GM21737 (cell line): ENCODE data around the gene SCLT1.
"Not testable (repeated sequence)": the region's sequence is repeated elsewhere in the genome, so short reads cannot be mapped to it uniquely, and the experiment has no call there.

Experiments used
- ATAC-seq: cut with Tn5 transposase; IDR thresholded peaks from one replicate; pipeline ENCODE4 v1.9.1; 2021; ENCODE audit warnings: mild to moderate bottlenecking, moderate library complexity; ENCODE audit not compliant: unreplicated experiment

Gene SCLT1

DNA sequence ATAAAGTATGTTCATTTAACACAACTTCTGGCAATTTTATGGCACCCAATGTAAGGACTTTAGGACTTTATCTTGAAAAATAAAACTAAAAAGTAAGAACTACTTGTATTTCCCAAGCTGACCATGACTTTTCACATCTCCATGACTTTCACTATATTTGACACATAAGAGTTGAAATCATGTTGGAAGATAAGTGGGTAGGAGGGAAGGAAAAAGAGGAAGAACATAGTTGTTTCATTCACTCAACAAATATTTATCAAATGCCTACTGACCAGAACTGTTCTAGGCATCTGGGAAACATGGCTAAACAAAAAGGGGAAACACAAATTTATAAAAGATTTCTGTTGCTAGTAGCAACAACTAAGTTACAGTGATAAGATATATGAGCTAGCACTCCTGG is 16.0 kb downstream of the SCLT1 start:
- no peak for ATAC-seq

DNA sequence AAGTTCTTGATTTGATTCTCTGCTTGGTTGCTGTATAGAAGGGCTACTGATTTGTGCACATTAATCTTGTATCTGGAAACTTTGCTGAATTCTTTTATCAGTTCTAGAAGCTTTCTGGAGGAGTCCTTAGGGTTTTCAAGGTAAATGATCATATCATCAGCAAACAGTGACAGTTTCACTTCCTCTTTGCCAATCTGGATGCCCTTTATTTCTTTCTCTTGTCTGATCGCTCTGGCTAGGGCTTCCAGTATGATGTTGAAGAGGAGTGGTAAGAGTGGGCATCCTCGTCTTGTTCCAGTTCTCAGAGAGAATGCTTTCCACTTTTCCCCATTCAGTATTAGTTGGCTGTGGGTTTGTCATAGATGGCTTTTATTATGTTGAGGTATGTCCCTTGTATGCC is 23.8 kb downstream of the SCLT1 start:
- not testable (repeated sequence) for ATAC-seq

DNA sequence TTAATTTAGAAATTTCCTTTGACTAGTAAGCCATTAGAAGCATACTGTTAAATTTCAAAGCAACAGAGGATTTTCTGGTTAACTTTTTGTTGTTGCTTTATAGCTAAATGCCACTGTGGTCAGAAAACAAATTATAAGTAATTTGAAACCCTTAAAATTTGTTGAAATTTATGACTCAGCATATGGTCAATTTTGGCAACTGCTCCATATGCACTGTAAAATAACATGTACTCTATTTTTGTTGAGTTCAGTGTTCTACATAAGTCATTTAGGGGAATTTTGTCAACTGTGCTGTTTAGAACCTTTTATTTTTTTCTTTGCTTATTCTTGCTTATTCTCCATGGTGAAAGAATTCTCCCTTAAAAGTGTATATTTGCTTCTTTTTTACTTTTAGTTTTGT is 28.6 kb downstream of the SCLT1 start:
- ATAC-seq = no peak

DNA sequence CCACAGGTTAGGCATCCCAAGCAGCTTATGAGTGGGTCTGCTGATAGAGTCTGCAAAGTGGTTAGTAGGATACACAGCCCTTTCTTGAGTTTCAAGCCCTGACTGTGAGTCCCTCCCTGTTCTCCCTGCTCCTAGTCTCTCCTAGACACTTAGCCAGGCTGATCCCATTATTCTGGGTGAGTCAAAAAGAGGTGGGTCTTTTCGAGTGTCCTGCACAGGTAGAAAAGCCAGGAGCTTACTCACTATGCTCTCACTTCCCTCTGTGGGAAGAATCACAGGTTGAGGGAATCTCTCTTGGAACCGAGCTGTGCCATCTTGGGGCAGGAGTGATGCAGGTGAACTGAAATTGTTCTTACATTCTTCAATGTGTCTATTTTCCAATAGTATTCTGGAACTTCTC is 29.7 kb downstream of the SCLT1 start:
- ATAC-seq = no peak

DNA sequence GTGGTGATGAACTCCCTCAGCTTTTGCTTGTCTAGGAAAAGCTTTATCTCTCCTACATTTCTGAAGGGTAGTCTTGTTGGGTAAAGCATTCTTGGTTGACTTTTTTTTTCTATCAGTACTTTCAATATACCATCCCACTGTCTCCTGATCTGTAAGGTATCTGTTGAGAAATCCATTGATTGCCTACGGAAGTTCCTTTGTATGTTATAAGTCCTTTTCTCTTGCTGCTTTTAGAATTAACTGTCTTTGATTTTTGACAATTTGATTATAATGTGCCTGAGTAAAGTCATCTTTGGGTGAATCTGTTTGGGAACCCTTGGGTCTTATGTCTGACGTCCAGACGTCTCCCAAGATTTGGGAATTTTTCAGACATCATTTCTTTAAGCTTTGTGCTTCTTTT is 30.8 kb downstream of the SCLT1 start:
- no peak for ATAC-seq

DNA sequence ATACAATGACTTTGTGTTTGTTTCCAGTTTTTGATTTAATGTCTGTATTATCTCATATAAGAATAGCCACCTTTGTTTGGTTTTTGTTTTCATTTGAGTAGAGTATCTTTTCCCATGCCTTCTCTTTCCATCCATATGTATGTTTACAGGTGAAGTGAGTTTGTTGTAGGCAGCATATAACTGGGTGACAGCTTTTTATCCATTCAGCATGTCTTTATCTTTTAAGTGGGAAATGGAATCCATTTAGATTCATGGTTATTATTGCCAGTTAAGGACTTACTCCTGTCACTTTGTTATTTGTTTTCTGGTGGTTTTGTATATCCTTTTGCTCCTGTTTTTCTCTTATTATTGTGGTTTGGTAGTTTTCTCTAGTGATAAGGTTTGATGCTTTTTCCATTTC is 34.3 kb downstream of the SCLT1 start:
- no peak for ATAC-seq

DNA sequence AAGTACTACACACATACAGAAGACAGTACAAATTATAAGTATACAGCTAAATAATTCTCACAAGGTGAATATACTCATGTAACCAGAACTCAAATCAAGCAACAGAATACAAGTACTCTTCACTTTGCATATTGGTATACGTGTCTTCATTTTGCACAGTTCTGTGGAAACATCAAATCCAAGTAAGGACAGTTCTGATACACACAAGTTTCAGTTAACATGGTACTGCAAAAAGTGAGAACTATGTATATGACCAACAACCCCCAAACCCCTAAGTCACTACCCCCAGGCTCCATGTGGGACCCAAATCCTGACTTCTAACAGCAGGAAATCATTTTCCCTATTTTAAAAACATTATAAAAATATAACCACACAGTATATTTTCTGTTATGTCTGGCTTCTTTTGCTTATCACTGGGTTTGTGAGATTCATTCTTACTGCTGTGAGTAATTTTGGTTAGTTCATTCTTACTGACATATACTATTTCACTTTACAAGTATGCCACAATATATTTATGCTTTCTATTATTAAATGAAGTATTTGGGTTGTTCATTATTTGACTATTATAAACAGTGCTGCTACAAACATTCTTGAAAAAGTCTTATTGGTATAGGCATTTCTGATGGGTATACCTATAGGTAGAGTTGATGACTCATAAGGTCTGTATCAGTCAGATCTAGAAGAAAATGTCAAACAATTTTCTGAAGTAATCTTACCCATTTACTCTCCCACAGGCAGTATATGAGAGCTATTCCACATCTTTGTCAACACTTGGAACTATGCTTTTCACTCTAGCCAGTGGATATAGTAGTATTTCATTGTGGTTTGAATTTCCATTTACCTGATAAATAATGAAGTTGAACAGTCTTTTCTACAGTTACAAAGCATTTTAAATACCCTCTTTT is 47.0 kb downstream of the SCLT1 start:
- ATAC-seq = no peak

DNA sequence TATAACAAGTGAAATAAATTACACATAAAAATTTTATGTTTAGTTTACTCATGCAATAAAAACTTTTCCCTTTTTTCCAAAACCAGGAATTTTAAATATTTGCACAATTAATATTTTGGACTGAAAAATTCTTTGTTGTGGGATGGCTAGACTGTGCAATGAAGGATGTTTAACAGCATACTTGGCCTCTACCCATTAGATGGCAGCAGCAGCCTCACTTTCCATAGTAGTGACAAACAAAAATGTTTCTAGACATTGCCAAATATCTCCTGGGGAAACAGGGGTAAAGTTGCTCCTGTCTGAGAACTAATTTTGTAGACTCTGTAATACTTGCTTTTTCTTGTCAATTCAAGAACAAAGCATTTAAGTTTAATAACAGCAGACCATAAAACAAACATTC is 49.8 kb downstream of the SCLT1 start:
- ATAC-seq = no peak

DNA sequence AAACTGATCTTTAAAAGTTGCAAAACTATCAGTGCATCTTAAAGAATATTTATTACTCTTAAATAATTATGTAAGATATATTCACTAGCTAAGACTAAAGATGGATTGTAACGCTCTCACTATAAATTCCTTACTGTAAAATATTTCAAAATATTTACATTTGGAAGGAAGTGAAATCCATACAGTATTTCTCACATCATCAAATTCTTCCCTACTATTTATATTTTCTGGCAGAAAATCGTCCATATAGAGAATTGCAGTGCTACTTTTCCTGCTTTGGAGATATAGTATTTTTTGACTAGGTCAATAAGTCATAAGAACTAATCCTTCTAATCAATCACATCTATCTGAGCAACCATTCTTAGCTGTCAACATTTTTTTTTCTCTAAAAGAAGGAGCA is 52.9 kb downstream of the SCLT1 start:
- ATAC-seq = no peak

DNA sequence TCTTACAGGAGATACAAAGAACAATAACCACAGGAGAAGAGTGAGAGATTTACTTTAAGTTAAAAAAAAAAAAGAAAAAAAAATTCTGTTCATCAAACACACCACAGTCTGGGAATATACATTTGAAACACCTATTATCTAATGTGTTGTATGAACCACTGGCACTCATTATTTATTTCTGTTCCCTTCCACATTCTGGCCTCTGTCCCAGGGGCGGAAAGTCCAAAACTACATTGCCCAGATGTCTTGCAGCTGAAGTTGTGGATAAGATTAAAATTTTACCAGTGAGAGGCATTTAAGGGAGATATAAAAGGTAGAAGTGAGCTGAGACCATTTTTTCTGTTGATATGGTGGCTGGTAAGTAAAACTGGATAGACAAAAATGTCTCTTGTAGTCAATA is 56.2 kb downstream of the SCLT1 start:
- ATAC-seq = no peak

DNA sequence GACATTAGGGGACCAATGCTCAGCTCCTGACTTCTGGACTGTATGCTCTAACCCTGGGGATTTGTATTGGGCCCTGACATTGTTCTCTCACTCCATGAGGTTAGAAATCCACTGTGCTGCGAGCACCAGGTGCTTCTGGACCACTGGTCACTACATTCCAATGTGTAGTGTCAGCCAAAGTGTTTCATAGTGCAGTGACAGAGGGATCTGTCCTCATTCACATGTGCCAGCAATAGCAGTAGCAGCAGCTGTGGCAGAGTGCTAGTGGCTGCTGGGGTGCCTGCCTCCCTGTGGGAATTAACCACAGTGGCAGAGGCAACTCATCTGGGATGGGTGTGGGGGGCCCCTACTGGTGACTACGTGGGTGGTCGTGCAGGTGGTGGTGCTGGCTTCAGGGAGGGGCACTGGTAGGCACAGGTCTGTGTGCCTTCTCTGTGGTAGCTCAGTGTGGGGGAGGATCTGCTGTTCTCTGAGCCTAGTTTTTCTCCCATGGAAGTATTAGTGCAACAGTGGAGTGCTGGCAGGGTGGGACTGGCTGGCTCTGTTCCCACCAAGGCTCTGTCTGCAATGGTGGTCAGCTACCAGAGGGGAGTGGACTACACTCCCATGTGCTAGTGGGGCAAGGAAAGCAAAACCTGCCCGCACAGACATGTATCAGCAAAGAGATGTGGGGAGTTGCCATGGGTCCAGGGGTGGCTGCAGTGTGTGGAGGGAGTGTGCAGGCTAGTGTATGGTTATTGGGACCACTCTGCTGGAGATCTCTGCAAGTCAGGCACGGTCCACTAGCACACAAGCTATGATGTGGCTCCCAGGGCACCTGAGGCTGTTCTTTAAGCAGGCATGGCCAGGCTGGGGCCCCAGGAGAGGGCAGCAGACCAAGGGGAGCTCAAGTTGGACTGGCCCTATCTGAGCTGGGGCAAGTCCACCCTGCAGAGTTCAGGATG is 78.5 kb downstream of the SCLT1 start:
- no peak for ATAC-seq

DNA sequence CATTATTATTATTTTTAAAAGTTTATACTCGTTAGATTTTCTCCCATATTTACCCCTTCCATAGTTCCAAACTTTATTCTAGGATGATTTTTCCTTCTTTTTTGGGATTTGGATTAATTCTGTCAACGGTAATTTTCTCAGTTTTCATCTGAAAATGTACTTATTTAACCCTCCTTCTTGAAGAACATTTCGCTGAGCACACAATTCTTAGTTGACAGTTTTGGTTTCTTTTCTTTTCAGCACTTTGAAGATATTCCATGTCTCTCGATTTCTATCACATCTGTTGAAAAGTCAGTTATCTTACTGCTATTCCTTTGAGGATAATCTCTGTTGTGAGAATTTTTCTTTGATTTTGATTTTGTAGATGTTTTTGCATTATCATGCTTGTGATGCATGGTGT is 85.2 kb downstream of the SCLT1 start:
- ATAC-seq = no peak

DNA sequence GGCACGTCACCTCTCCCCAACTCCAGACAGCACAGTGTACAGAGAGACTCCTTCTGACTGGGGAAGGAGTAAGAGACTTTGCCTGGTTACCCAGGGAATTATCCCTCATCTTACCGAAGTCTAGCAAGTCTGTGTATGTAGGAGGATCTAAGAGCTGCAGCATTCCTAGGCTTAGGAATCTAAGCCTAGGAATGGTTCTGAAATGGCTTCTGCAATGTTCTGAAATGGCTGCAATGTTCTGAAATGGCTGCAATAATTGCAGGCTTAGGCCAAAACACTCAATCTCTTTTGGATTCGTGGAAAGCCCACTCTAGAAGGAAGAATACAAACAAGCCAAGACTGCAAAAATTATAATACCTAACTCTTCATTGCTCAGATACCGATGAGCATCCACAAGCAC is 106.4 kb downstream of the SCLT1 start:
- ATAC-seq = no peak

DNA sequence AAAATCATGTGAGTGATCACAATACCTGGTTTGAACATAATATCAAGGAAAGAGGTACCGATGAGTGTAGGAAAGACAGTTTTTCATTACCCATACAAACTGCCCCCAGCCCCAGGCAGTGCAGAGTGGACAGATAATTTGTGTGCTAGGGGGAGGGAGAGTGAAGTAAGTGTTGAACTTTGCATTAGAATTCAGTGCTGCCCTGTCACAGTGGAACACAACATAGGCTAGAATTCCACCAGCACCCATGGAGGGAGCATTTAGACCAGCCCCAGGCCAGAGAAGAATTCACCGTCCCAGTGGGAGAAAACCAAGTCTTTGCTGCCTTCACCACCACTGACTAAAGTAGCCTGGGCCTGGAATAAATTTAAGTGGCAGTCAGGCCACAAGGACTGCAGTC is 107.3 kb downstream of the SCLT1 start:
- ATAC-seq = no peak

DNA sequence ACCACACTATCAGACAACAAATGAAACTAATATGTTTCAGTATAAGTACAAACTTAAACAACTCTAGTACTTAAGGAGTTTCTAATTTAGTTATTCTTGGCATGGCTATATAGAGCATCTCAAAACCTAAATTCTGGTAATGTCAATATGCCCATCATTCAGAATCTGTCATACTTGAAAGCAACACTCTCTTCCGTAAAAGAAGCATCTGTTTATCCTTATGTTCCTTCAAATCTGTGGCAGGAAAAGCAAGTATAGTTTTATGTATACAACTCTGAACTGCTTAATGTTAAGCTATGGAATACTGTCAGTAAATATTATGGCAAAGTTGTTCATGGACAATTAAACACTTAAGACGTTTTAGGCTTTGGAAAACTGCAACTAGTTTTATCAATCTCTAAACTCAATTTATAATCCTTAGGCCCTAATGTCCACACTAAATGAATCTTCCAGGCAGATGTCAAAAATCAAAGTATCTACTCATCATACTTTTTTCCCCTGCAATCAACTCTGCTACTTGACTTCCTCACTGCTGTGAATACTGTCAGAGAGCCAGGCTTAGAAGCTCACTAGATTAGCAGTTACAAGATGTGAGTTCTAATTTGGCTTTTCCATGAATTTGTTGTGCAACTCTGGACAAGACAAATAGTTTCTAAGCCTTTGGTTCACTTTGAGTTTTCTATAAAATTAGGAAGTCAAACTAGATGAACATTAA is 109.4 kb downstream of the SCLT1 start:
- no peak for ATAC-seq

DNA sequence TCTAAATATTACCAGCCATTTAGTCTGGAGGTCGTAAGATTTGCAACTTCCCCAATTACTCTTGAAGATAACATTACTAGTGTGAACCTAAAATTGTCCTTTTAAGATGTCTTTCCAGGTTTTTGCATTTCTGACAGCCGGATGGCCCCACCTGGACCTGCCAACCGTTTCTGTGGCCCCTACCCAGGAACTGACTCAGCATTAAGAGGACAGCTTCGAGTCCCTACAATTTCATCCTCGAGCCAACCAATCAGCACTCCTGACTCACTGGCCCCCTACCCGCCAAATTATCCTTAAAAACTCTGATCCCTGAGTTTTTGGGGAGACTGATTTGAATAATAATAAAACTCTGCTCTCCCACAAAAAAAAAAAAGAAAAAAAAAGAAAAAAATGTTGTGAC is 112.0 kb downstream of the SCLT1 start:
- ATAC-seq = no peak

DNA sequence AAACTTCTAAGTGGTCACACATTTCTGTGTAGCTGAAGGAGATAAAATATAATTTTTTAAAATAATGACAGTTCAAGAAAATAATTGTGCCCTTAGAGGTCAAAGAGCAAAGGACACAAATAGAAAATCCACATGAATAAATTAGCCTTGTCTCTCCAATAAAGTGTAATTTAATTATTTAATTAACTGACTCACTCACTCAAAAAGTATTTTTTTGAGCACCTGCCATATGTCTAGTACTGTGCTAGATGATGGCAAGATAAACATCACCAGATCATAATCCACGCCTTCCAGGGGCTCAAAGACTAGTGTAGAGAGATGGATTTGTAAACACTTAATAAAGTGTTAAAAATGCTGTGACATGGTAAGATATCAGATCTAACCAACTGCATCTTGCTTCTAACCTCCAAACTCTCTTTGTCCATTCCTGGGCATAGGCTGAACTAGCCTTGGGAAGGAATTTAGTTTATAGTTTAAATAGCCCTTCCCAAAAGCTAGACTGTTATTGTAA is 112.5 kb downstream of the SCLT1 start:
- ATAC-seq = no peak

DNA sequence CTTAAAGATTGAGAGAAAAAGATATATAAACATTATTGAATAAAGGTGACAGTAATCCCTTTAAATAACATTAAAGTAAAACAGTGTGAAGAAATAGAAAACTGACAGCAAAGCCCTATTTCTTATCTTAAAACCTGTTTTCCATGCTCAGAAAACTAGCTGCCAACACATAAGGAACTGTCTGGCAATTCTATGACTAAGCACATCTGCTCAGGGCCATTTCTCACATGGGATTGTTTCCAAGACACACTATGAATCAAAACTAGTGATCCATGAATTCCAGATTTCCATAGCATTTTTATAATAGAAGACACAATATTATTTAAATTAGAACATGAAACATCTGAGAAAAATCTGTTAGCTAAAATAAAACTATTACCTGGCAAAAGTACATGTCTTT is 113.4 kb downstream of the SCLT1 start:
- ATAC-seq = no peak

DNA sequence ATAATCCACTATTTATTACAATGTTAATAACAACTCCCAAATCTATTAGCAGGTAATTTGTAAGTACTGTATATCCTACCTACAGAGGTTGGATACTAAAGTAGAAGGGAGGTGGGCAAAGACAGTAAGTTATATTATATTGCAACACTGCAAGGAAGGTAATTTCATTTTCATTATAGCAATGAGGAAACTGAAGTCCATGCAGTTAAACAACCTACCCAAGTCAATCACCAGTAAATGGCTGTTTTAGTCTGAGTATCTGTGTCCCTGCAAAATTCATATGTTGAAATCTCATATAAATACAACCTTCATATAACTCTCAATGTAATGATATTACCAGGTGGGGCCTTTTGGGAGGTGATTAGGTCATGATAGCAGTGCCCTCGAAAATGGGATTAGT is 114.4 kb downstream of the SCLT1 start:
- ATAC-seq = no peak

DNA sequence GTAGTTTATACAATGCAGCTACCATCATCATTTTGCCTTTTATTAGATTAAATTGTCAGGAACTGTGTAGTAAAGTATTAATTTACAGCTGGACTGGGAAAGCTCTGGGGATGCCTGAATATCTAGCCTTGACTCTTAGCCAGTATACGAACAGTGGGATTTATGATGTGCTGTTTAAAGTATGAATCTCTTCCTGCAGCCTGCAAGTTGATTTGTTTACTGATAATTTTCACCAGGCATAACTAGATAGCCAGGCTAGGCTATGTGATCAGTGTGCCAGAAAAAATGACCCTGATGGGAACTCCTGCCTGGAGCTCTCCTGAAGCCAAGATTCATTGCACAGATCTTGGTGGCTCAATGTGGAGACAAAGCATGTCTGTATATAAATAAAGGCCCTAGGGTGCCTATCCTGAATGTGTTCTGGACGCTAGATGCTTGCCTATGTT is 119.2 kb downstream of the SCLT1 start:
- ATAC-seq = no peak

DNA sequence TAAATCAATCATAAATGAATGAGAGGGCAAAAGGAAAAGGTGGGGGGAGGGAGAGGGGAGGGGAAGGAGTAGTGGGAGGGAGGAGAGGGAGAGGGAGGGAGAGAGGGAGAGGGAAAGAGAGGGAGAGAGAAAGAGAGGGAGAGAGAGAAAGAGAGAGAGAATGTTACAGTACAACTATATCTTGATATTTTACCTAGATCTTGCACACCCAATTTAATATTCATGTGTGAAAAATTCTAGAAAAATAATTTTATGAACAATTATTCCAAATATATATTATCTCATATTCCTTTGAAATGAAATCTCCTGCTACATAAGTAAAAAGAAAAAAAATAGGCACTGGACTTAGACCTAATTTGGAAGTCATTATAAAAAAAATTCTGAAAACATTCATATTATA is 120.0 kb downstream of the SCLT1 start:
- ATAC-seq = no peak
